Measurements from ENCODE around the gene MB. TPM values are rescaled to one million over a fixed set of nuclear protein-coding genes. Genes with fewer than 3 reads are reported as not detected.

Gene MB
- polyA plus RNA-seq, 1 donor from 2014 or later = 0.51 TPM

DNA sequence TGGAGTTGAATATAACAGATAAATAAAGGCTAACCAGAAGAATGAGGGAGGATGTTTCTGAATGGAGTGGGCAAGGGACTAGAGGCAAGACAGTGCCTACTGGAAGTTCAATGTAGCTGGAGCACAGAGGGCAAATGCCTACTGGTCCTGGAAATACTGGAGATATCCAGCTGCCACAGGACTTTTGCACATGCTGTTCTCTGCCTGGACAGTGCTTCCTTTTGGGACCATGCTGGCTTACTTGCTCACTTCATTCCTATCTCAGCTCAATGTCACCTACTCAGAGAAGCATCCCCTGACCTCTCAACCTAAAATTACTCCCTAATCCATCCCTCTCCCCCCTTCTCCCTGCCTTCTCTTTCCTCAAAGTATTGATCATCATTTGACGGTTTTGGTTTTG lies 56.3 kb downstream of the MB start:
- H3K9ac ChIP-seq (ENCODE audit: low read length) = no peak overlapping the region
- no peak overlapping the region for H3K4me2 ChIP-seq (ENCODE audit: low read length)
- TF ChIP-seq RAD21 (conservative IDR thresholded peaks at IDR 0.05) (no peak), POLR2AphosphoS5 (IDR thresholded peaks at IDR 0.05) (no peak), TAF1 (IDR thresholded peaks at IDR 0.05; ENCODE audit: low read depth) (no peak), MXI1 (conservative IDR thresholded peaks at IDR 0.05; ENCODE audit: poor library complexity, severe bottlenecking) (no peak), EP300 (conservative IDR thresholded peaks at IDR 0.05; ENCODE audit: poor library complexity, severe bottlenecking) (no peak), EZH2 (IDR thresholded peaks at IDR 0.05; ENCODE audit: borderline replicate concordance, insufficient read depth, low read length, poor library complexity, severe bottlenecking) (no peak), SMC3 (conservative IDR thresholded peaks at IDR 0.05; ENCODE audit: poor library complexity) (no peak)
- TF ChIP-seq, protein P1, sequence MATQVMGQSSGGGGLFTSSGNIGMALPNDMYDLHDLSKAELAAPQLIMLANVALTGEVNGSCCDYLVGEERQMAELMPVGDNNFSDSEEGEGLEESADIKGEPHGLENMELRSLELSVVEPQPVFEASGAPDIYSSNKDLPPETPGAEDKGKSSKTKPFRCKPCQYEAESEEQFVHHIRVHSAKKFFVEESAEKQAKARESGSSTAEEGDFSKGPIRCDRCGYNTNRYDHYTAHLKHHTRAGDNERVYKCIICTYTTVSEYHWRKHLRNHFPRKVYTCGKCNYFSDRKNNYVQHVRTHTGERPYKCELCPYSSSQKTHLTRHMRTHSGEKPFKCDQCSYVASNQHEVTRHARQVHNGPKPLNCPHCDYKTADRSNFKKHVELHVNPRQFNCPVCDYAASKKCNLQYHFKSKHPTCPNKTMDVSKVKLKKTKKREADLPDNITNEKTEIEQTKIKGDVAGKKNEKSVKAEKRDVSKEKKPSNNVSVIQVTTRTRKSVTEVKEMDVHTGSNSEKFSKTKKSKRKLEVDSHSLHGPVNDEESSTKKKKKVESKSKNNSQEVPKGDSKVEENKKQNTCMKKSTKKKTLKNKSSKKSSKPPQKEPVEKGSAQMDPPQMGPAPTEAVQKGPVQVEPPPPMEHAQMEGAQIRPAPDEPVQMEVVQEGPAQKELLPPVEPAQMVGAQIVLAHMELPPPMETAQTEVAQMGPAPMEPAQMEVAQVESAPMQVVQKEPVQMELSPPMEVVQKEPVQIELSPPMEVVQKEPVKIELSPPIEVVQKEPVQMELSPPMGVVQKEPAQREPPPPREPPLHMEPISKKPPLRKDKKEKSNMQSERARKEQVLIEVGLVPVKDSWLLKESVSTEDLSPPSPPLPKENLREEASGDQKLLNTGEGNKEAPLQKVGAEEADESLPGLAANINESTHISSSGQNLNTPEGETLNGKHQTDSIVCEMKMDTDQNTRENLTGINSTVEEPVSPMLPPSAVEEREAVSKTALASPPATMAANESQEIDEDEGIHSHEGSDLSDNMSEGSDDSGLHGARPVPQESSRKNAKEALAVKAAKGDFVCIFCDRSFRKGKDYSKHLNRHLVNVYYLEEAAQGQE (IDR thresholded peaks at IDR 0.05; ENCODE audit: borderline replicate concordance) = no peak
- TF ChIP-seq, protein P2, sequence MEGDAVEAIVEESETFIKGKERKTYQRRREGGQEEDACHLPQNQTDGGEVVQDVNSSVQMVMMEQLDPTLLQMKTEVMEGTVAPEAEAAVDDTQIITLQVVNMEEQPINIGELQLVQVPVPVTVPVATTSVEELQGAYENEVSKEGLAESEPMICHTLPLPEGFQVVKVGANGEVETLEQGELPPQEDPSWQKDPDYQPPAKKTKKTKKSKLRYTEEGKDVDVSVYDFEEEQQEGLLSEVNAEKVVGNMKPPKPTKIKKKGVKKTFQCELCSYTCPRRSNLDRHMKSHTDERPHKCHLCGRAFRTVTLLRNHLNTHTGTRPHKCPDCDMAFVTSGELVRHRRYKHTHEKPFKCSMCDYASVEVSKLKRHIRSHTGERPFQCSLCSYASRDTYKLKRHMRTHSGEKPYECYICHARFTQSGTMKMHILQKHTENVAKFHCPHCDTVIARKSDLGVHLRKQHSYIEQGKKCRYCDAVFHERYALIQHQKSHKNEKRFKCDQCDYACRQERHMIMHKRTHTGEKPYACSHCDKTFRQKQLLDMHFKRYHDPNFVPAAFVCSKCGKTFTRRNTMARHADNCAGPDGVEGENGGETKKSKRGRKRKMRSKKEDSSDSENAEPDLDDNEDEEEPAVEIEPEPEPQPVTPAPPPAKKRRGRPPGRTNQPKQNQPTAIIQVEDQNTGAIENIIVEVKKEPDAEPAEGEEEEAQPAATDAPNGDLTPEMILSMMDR (IDR thresholded peaks at IDR 0.05; ENCODE audit: poor library complexity, severe bottlenecking) = no peak

DNA sequence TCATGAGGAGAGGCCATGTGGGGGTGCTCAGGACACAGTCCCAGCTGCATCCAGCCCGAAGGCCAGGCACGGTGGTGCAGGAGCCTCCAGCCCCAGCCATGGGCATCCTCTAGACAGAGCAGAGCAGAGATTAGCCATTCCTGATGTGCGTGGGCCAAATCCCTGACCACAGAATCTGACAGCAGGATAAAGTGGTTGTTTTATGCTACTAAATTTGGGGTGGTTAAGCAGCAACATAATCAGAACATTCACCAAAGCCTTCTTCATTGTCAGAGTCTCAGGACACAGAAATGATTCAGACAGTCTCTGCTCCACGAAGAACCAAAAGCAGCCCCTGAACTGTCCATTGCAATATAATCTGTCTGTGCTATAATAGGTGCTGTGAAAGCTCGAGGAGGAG lies 56.8 kb downstream of the MB start:
- Histone ChIP-seq H3F3A (ENCODE audit: insufficient read depth, low read length, poor library complexity, severe bottlenecking) (no peaks in the 10 kb centered on the region), H3K4me3 (ENCODE audit: low read length) (no peak overlapping the region), H3K27me3 (ENCODE audit: insufficient read depth, low read depth, low read length) (no peaks in the 10 kb centered on the region)

More for the DNA sequence above, 56.3 kb downstream of the MB start:
- Histone ChIP-seq H3K9me2 (ENCODE audit: insufficient read depth, low read length) (no peaks in the 10 kb centered on the region), H3K36me3 (ENCODE audit: insufficient read depth, low read length) (no peaks in the 10 kb centered on the region), H3K27ac (ENCODE audit: low read length) (no peak overlapping the region), H4K20me1 (ENCODE audit: insufficient read depth) (no peaks in the 10 kb centered on the region), H3K79me2 (replicated peaks; ENCODE audit: insufficient read depth, low read length) (no peaks in the 10 kb centered on the region), H3K27me3 (ENCODE audit: insufficient read depth, low read depth, low read length) (no peaks in the 10 kb centered on the region), H3F3A (ENCODE audit: insufficient read depth, low read length, poor library complexity, severe bottlenecking) (no peaks in the 10 kb centered on the region), H2AFZ (ENCODE audit: low read depth, low read length) (no peak overlapping the region), H3K4me3 (ENCODE audit: low read length) (no peak overlapping the region), H3K9me3 (ENCODE audit: low read length) (no peaks in the 10 kb centered on the region)

More for the DNA sequence above, 56.8 kb downstream of the MB start:
- no peaks in the 10 kb centered on the region for H3K9me3 ChIP-seq (ENCODE audit: low read length)
- TF ChIP-seq MXI1 (conservative IDR thresholded peaks at IDR 0.05; ENCODE audit: poor library complexity, severe bottlenecking) (no peak), RAD21 (conservative IDR thresholded peaks at IDR 0.05) (no peak), EP300 (conservative IDR thresholded peaks at IDR 0.05; ENCODE audit: poor library complexity, severe bottlenecking) (no peak), POLR2AphosphoS5 (IDR thresholded peaks at IDR 0.05) (no peak), TAF1 (IDR thresholded peaks at IDR 0.05; ENCODE audit: low read depth) (no peak), EZH2 (IDR thresholded peaks at IDR 0.05; ENCODE audit: borderline replicate concordance, insufficient read depth, low read length, poor library complexity, severe bottlenecking) (no peak), SMC3 (conservative IDR thresholded peaks at IDR 0.05; ENCODE audit: poor library complexity) (no peak)
- TF ChIP-seq, protein P1 (IDR thresholded peaks at IDR 0.05; ENCODE audit: borderline replicate concordance) = no peak
- TF ChIP-seq, protein P2 (IDR thresholded peaks at IDR 0.05; ENCODE audit: poor library complexity, severe bottlenecking) = no peak
- H3K9me2 ChIP-seq (ENCODE audit: insufficient read depth, low read length) = no peaks in the 10 kb centered on the region
- H3K79me2 ChIP-seq (replicated peaks; ENCODE audit: insufficient read depth, low read length) = no peaks in the 10 kb centered on the region
- no peaks in the 10 kb centered on the region for H3K36me3 ChIP-seq (ENCODE audit: insufficient read depth, low read length)
- H3K4me2 ChIP-seq (ENCODE audit: low read length) = no peak overlapping the region
- H2AFZ ChIP-seq (ENCODE audit: low read depth, low read length) = no peak overlapping the region
- no peak overlapping the region for H3K27ac ChIP-seq (ENCODE audit: low read length)
- H3K9ac ChIP-seq (ENCODE audit: low read length) = no peak overlapping the region
- H4K20me1 ChIP-seq (ENCODE audit: insufficient read depth) = no peaks in the 10 kb centered on the region

Data from neural cell (in vitro differentiated cells).